Stimulated activated CD4-positive, alpha-beta T cell treated with anti-CD3 and anti-CD28 coated beads, Interleukin-12 subunit alpha, Interleukin-12 subunit beta, amount 100 ng/mL, for 4 hours (primary cell): ENCODE data around the gene AKR1B15.
A peak's percentile ranks its signal among the peaks of the same experiment; 100 is the strongest.
"Not testable (repeated sequence)": the region's sequence is repeated elsewhere in the genome, so short reads cannot be mapped to it uniquely, and the experiment has no call there.

Experiments
- DNase-seq: peaks from one replicate; pipeline ENCODE4 v3.0.0-alpha.2; 2020

Gene AKR1B15

GRCh38 chr7:134533288-134533771 lies 15.6 kb upstream of the AKR1B15 start:
- DNase-seq = no peak

GRCh38 chr7:134534633-134535032 lies 14.3 kb upstream of the AKR1B15 start:
- DNase-seq = no peak

GRCh38 chr7:134535272-134535918 lies 13.5 kb upstream of the AKR1B15 start:
- DNase-seq = no peak

- DNase-seq = no peak
Measured at GRCh38 chr7:134535919-134536299, 13.0 kb upstream of the AKR1B15 start.

- not testable (repeated sequence) for DNase-seq
Measured at GRCh38 chr7:134536558-134536957, 12.4 kb upstream of the AKR1B15 start.

- DNase-seq = not testable (repeated sequence)
Measured at GRCh38 chr7:134537273-134537781, 11.6 kb upstream of the AKR1B15 start.

GRCh38 chr7:134539380-134540004 lies 9.4 kb upstream of the AKR1B15 start:
- DNase-seq = no peak

- DNase-seq = not testable (repeated sequence)
Measured at GRCh38 chr7:134541501-134542194, 7.3 kb upstream of the AKR1B15 start.

GRCh38 chr7:134542195-134542771 lies 6.6 kb upstream of the AKR1B15 start:
- DNase-seq = no peak

- no peak for DNase-seq
Measured at GRCh38 chr7:134545380-134545779, 3.5 kb upstream of the AKR1B15 start.

- no peak for DNase-seq
Measured at GRCh38 chr7:134545918-134546317, 3.0 kb upstream of the AKR1B15 start.

GRCh38 chr7:134546955-134547354 lies 2.0 kb upstream of the AKR1B15 start:
- DNase-seq = no peak

- DNase-seq = peak; percentile 65
Measured at GRCh38 chr7:134547397-134548054, 1.4 kb upstream of the AKR1B15 start.

GRCh38 chr7:134549366-134549765 lies 456 bp downstream of the AKR1B15 start:
- no peak for DNase-seq

GRCh38 chr7:134552105-134552504 lies 3.2 kb downstream of the AKR1B15 start:
- no peak for DNase-seq

GRCh38 chr7:134553976-134554375 lies 5.1 kb downstream of the AKR1B15 start:
- DNase-seq = no peak

GRCh38 chr7:134554417-134554966 lies 5.6 kb downstream of the AKR1B15 start:
- DNase-seq = no peak

GRCh38 chr7:134557391-134557790 lies 8.5 kb downstream of the AKR1B15 start:
- DNase-seq = no peak

- no peak for DNase-seq
Measured at GRCh38 chr7:134558370-134558769, 9.5 kb downstream of the AKR1B15 start.

GRCh38 chr7:134561616-134562015 lies 12.7 kb downstream of the AKR1B15 start:
- DNase-seq = not testable (repeated sequence)

- DNase-seq = no peak
Measured at GRCh38 chr7:134562136-134562535, 13.2 kb downstream of the AKR1B15 start.

- not testable (repeated sequence) for DNase-seq
Measured at GRCh38 chr7:134563398-134563749, 14.5 kb downstream of the AKR1B15 start.
